Trophoblast cell (in vitro differentiated cells and primary cell): Measurements from ENCODE around the gene P3H3.

ENCODE experiments used
- DNase-seq, 2 donors: peaks; one replicate each; pipeline ENCODE4 v3.0.0-alpha.2; 2016
- H2AFZ ChIP-seq: 2 replicates; pipeline ENCODE4 v1.6.1; 2013; ENCODE audit warnings: low read length, moderate library complexity, mild to moderate bottlenecking; ENCODE audit not compliant: insufficient read depth, poor library complexity
- H2AK5ac ChIP-seq: 2 replicates; pipeline ENCODE4 v1.6.1; 2013; ENCODE audit warnings: mild to moderate bottlenecking, low read length
- H2BK120ac ChIP-seq: 2 replicates; pipeline ENCODE4 v1.6.1; 2013; ENCODE audit warnings: low read length, mild to moderate bottlenecking, moderate library complexity; ENCODE audit not compliant: insufficient read depth, poor library complexity
- H2BK12ac ChIP-seq: 2 replicates; pipeline ENCODE4 v1.6.1; 2013; ENCODE audit warnings: mild to moderate bottlenecking, low read length, moderate library complexity
- H2BK5ac ChIP-seq: 2 replicates; pipeline ENCODE4 v1.6.1; 2013; ENCODE audit warnings: low read length, low read depth, moderate library complexity, mild to moderate bottlenecking; ENCODE audit not compliant: poor library complexity
- H3K14ac ChIP-seq: 2 replicates; pipeline ENCODE4 v1.6.1; 2013; ENCODE audit warnings: mild to moderate bottlenecking, low read length
- H3K18ac ChIP-seq: 2 replicates; pipeline ENCODE4 v1.6.1; 2013; ENCODE audit warnings: mild to moderate bottlenecking, low read length
- H3K23ac ChIP-seq: 2 replicates; pipeline ENCODE4 v1.6.1; 2013; ENCODE audit warnings: low read length
- H3K27ac ChIP-seq: 2 replicates; pipeline ENCODE4 v1.5.1; 2013; ENCODE audit warnings: low read depth, mild to moderate bottlenecking, inconsistent platforms, low read length, moderate library complexity
- H3K27me3 ChIP-seq: 2 replicates; pipeline ENCODE4 v1.6.1; 2013; ENCODE audit warnings: inconsistent platforms, mild to moderate bottlenecking, low read length, moderate library complexity; ENCODE audit not compliant: insufficient read depth
- H3K36me3 ChIP-seq, 2 experiments: 1 replicate in 1 of 2; 2 replicates in 1 of 2; pipeline ENCODE4 v1.6.1; 2013; ENCODE audit warnings: low read length in 2 of 2, mild to moderate bottlenecking in 2 of 2, moderate library complexity in 1 of 2; ENCODE audit not compliant: insufficient read depth in 2 of 2, control insufficient read depth in 1 of 2
- H3K4ac ChIP-seq: 2 replicates; pipeline ENCODE4 v1.6.1; 2013; ENCODE audit warnings: low read depth, mild to moderate bottlenecking, low read length, moderate library complexity
- H3K4me1 ChIP-seq, 2 experiments: 1 replicate in 1 of 2; 2 replicates in 1 of 2; pipeline ENCODE4 v1.6.1; 2013; ENCODE audit warnings: low read length in 2 of 2, mild to moderate bottlenecking in 2 of 2, moderate library complexity in 1 of 2; ENCODE audit not compliant: insufficient read depth in 2 of 2, control insufficient read depth in 1 of 2
- H3K4me2 ChIP-seq: 2 replicates; pipeline ENCODE4 v1.6.1; 2013; ENCODE audit warnings: inconsistent platforms, mild to moderate bottlenecking, low read length, moderate library complexity
- H3K4me3 ChIP-seq: 2 replicates; pipeline ENCODE4 v1.5.1; 2013; ENCODE audit warnings: mild to moderate bottlenecking, low read depth, low read length, inconsistent platforms
- H3K79me1 ChIP-seq: one replicate; pipeline ENCODE4 v1.6.1; 2013; ENCODE audit warnings: low read length
- H3K79me2 ChIP-seq: 2 replicates; pipeline ENCODE4 v1.6.1; 2013; ENCODE audit warnings: low read length, mild to moderate bottlenecking; ENCODE audit not compliant: control insufficient read depth, insufficient read depth, poor library complexity
- H3K9ac ChIP-seq: 2 replicates; pipeline ENCODE4 v1.6.1; 2013; ENCODE audit warnings: mild to moderate bottlenecking, low read length
- H3K9me3 ChIP-seq: 2 replicates; pipeline ENCODE4 v1.6.1; 2013; ENCODE audit warnings: low read depth, mild to moderate bottlenecking, control low read depth, inconsistent platforms, low read length; ENCODE audit not compliant: insufficient read depth
- H4K12ac ChIP-seq: 2 replicates; pipeline ENCODE4 v1.6.1; 2013; ENCODE audit warnings: low read depth, mild to moderate bottlenecking, low read length, moderate library complexity
- H4K8ac ChIP-seq: 2 replicates; pipeline ENCODE4 v1.6.1; 2013; ENCODE audit warnings: low read depth, mild to moderate bottlenecking, low read length, moderate library complexity
- H4K91ac ChIP-seq: one replicate; pipeline ENCODE4 v1.6.1; 2013; ENCODE audit warnings: low read depth, mild to moderate bottlenecking, low read length, moderate library complexity
- WGBS: extraction: QIAGEN DNeasy Blood & Tissue Kit; methylation state at CpG from one replicate; pipeline ENCODE4 v1.1.7; 2013; ENCODE audit warnings: missing lambda C conversion rate; ENCODE audit not compliant: insufficient read length, insufficient coverage; ENCODE audit errors: extremely low coverage; 5-methylcytosine and 5-hydroxymethylcytosine counted together

P3H3 gene

DNA sequence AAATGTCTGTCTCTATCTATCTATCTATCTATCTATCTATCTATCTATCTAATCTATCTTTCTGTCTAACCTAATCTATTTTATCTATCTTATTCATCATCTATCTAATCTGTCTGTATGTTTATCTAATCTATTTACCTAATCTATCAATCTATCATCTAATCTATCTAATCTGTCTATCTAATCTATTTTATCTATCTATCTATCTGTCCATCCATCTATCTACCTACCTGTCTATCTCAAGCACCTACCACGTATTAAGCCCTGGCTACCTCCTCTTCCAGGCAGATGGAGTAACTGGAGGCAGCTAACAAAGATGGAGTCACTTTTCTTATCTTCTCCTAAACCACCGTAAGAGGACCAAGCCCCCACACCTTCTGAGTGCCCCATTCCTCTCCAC, 33.1 kb upstream of the P3H3 start:
- no peak overlapping the region for H3K4me3 ChIP-seq
- H3K27ac ChIP-seq = no peak overlapping the region
- H2BK120ac ChIP-seq = no peak overlapping the region
- no peak overlapping the region for H3K14ac ChIP-seq
- H2AK5ac ChIP-seq = no peak overlapping the region
- no CpG with 5 or more reads among the region's 2 CpGs for WGBS
- no peaks in the 10 kb centered on the region for H3K27me3 ChIP-seq
- H3K23ac ChIP-seq = no peak overlapping the region
- no peak overlapping the region for H4K12ac ChIP-seq
- H3K18ac ChIP-seq = no peak overlapping the region
- no peaks in the 10 kb centered on the region for H3K79me1 ChIP-seq
- H2BK5ac ChIP-seq = no peak overlapping the region
- peak in 1 of 2 donors; percentile 55 for DNase-seq
- no peak overlapping the region for H3K4ac ChIP-seq
- H3K4me2 ChIP-seq = no peak overlapping the region
- H3K9ac ChIP-seq = no peak overlapping the region
- H2BK12ac ChIP-seq = no peak overlapping the region
- no peak overlapping the region for H4K91ac ChIP-seq
- H3K36me3 ChIP-seq = no peaks in the 10 kb centered on the region
- H2AFZ ChIP-seq = no peak overlapping the region
- H3K9me3 ChIP-seq = no peaks in the 10 kb centered on the region
- no peaks in the 10 kb centered on the region for H3K4me1 ChIP-seq
- H3K79me2 ChIP-seq = no peaks in the 10 kb centered on the region
- no peak overlapping the region for H4K8ac ChIP-seq

DNA sequence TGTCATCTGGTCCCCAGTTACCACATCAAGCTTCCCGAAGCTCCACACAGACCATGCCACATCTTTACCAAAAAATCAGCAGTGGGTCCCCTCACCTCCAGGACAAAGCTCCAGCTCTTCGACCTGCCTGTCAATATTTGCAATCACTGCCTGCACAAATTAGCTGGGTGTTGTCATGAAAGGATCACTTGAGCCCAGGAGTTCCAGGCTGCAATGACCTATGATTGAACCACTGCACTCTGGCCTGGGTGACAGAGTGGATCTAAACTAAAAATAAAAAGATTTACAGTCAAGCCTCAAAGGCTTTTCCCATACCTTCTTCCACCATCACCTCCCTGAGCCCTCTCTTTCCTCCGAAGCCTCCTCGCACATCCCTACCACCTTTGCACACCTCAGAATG, 31.6 kb upstream of the P3H3 start:
- Histone ChIP-seq H2BK12ac (no peak overlapping the region), H4K12ac (no peak overlapping the region), H2AFZ (no peak overlapping the region), H4K8ac (no peak overlapping the region), H3K27ac (no peak overlapping the region), H3K4me3 (no peak overlapping the region), H3K27me3 (no peaks in the 10 kb centered on the region), H2BK120ac (no peak overlapping the region), H2BK5ac (no peak overlapping the region), H2AK5ac (no peak overlapping the region), H3K4me2 (no peak overlapping the region), H3K79me1 (no peaks in the 10 kb centered on the region), H4K91ac (no peak overlapping the region), H3K4me1 (no peaks in the 10 kb centered on the region), H3K18ac (no peak overlapping the region), H3K14ac (no peak overlapping the region), H3K79me2 (no peaks in the 10 kb centered on the region), H3K4ac (no peak overlapping the region), H3K23ac (no peak overlapping the region), H3K36me3 (no peaks in the 10 kb centered on the region), H3K9ac (no peak overlapping the region), H3K9me3 (no peaks in the 10 kb centered on the region)
- WGBS = no CpG with 5 or more reads among the region's 4 CpGs
- DNase-seq = no peak

GRCh38 chr12:6799147-6799546, 29.1 kb upstream of the P3H3 start:
- Histone ChIP-seq H3K4me1 (no peaks in the 10 kb centered on the region), H3K9me3 (no peaks in the 10 kb centered on the region), H3K9ac (no peak overlapping the region), H2AK5ac (no peak overlapping the region), H3K4me3 (no peak overlapping the region), H2BK5ac (no peak overlapping the region), H4K8ac (no peak overlapping the region), H4K12ac (no peak overlapping the region), H3K27me3 (no peaks in the 10 kb centered on the region), H3K23ac (no peak overlapping the region), H3K4me2 (no peak overlapping the region), H2AFZ (no peak overlapping the region), H3K27ac (no peak overlapping the region), H3K36me3 (no peaks in the 10 kb centered on the region), H3K79me2 (no peaks in the 10 kb centered on the region), H4K91ac (no peak overlapping the region), H3K18ac (no peak overlapping the region), H2BK120ac (no peak overlapping the region), H3K79me1 (no peaks in the 10 kb centered on the region), H3K4ac (no peak overlapping the region), H2BK12ac (no peak overlapping the region), H3K14ac (no peak overlapping the region)
- DNase-seq = no peak
- WGBS = no CpG with 5 or more reads among the region's 5 CpGs

GRCh38 chr12:6807170-6807569, 21.0 kb upstream of the P3H3 start:
- H3K79me1 ChIP-seq = no peaks in the 10 kb centered on the region
- H3K23ac ChIP-seq = no peak overlapping the region
- H4K8ac ChIP-seq = no peak overlapping the region
- no peak overlapping the region for H2BK120ac ChIP-seq
- no peak overlapping the region for H4K12ac ChIP-seq
- no peak overlapping the region for H2BK5ac ChIP-seq
- H3K18ac ChIP-seq = no peak overlapping the region
- H3K4me1 ChIP-seq = no peaks in the 10 kb centered on the region
- no peaks in the 10 kb centered on the region for H3K27me3 ChIP-seq
- H2BK12ac ChIP-seq = no peak overlapping the region
- no peaks in the 10 kb centered on the region for H3K9me3 ChIP-seq
- no peak overlapping the region for H3K14ac ChIP-seq
- no peak overlapping the region for H3K27ac ChIP-seq
- H2AK5ac ChIP-seq = no peak overlapping the region
- H3K4me2 ChIP-seq = no peak overlapping the region
- no peaks in the 10 kb centered on the region for H3K79me2 ChIP-seq
- no peak overlapping the region for H3K4ac ChIP-seq
- no CpG with 5 or more reads among the region's 1 CpG for WGBS
- no peak overlapping the region for H3K9ac ChIP-seq
- no peaks in the 10 kb centered on the region for H3K36me3 ChIP-seq
- H4K91ac ChIP-seq = no peak overlapping the region
- no peak overlapping the region for H2AFZ ChIP-seq
- H3K4me3 ChIP-seq = no peak overlapping the region
- no peak for DNase-seq
